ENCODE results near the gene CHCHD2. TPM values are rescaled to one million over a fixed set of nuclear protein-coding genes. Genes with fewer than 3 reads are reported as not detected.
"Not testable (repeated sequence)": the region's sequence is repeated elsewhere in the genome, so short reads cannot be mapped to it uniquely, and the experiment has no call there.

The CHCHD2 gene
- total RNA-seq, 4 donors from 2014 or later, result 214 to 287 (median 259) TPM

- H3K4me3 ChIP-seq (ENCODE audit: low read depth, poor library complexity, severe bottlenecking), result peak within 1 kb of the TSS; percentile 18
- DNase-seq (ENCODE audit: low spot score in 2 of 2), result no peak
- WGBS, 2 donors, result 6 to 14% methylated on average over 11 to 65 of the region's 65 CpGs
- TF ChIP-seq CTCF (IDR thresholded peaks at IDR 0.05), result no peak
- TF ChIP-seq POLR2A (IDR thresholded peaks at IDR 0.05), result no peak
- intact Hi-C loops (cut with DNase I; ENCODE audit: low total_unique reads), result no loop called here
Observed at GRCh38 chr7:56115852-56116538, 9.7 kb upstream of the CHCHD2 start, which contains the start of gene NUPR2. Gene NUPR2 (minus strand): TSS chr7:56116417. CDS start chr7:56116314, 103 bp downstream.

- DNase-seq (ENCODE audit: low spot score in 2 of 2); intact Hi-C loops (cut with DNase I; ENCODE audit: low total_unique reads); H3K4me3 ChIP-seq (ENCODE audit: low read depth, poor library complexity, severe bottlenecking): not testable (repeated sequence)
- WGBS, 2 donors, result 77 to 86% methylated on average over 3 of the region's 3 CpGs
Observed at GRCh38 chr7:56112244-56112643, 6.0 kb upstream of the CHCHD2 start.

GRCh38 chr7:56110611-56111010 is 4.3 kb upstream of the CHCHD2 start:
- H3K4me3 ChIP-seq (ENCODE audit: low read depth, poor library complexity, severe bottlenecking), result no peak overlapping the region
- 64 to 79% methylated on average over 1 of the region's 1 CpG for WGBS, 2 donors
- DNase-seq (ENCODE audit: low spot score in 2 of 2), result no peak
- TF ChIP-seq POLR2A (IDR thresholded peaks at IDR 0.05), result no peak
- no peak for TF ChIP-seq CTCF (IDR thresholded peaks at IDR 0.05)
- intact Hi-C loops (cut with DNase I; ENCODE audit: low total_unique reads), result no loop called here

GRCh38 chr7:56107954-56108258 is 1.6 kb upstream of the CHCHD2 start:
- no peak overlapping the region for H3K4me3 ChIP-seq (ENCODE audit: low read depth, poor library complexity, severe bottlenecking)
- TF ChIP-seq POLR2A (IDR thresholded peaks at IDR 0.05) (no peak), CTCF (IDR thresholded peaks at IDR 0.05) (no peak)
- DNase-seq (ENCODE audit: low spot score in 2 of 2), result no peak
- intact Hi-C loops (cut with DNase I; ENCODE audit: low total_unique reads), result no loop called here
- WGBS, 2 donors, result 96 to 100% methylated on average over 1 of the region's 1 CpG

- intact Hi-C loops (cut with DNase I; ENCODE audit: low total_unique reads), result no loop called here
- no peak for DNase-seq (ENCODE audit: low spot score in 2 of 2)
- 16 to 18% methylated on average over 6 of the region's 6 CpGs for WGBS, 2 donors
Observed at GRCh38 chr7:56105508-56105907, 768 bp downstream of the CHCHD2 start.

GRCh38 chr7:56104138-56104537 is 2.1 kb downstream of the CHCHD2 start:
- DNase-seq (ENCODE audit: low spot score in 2 of 2); H3K4me3 ChIP-seq (ENCODE audit: low read depth, poor library complexity, severe bottlenecking); intact Hi-C loops (cut with DNase I; ENCODE audit: low total_unique reads): not testable (repeated sequence)
- WGBS, 2 donors, result 85 to 86% methylated on average over 9 of the region's 9 CpGs

More at GRCh38 chr7:56105508-56105907, 768 bp downstream of the CHCHD2 start:
- TF ChIP-seq CTCF (IDR thresholded peaks at IDR 0.05) (no peak), POLR2A (IDR thresholded peaks at IDR 0.05) (no peak)
- H3K4me3 ChIP-seq (ENCODE audit: low read depth, poor library complexity, severe bottlenecking), result peak overlapping the region; percentile 97

GRCh38 chr7:56099653-56100052 is 6.6 kb downstream of the CHCHD2 start:
- no peak overlapping the region for H3K4me3 ChIP-seq (ENCODE audit: low read depth, poor library complexity, severe bottlenecking)
- WGBS, 2 donors, result 90 to 94% methylated on average over 3 of the region's 3 CpGs
- intact Hi-C loops (cut with DNase I; ENCODE audit: low total_unique reads), result no loop called here
- DNase-seq (ENCODE audit: low spot score in 2 of 2), result no peak
- TF ChIP-seq CTCF (IDR thresholded peaks at IDR 0.05), result no peak
- no peak for TF ChIP-seq POLR2A (IDR thresholded peaks at IDR 0.05)

- WGBS, 2 donors, result 91 to 92% methylated on average over 8 of the region's 8 CpGs
- not testable (repeated sequence) for H3K4me3 ChIP-seq (ENCODE audit: low read depth, poor library complexity, severe bottlenecking)
Observed at GRCh38 chr7:56098187-56099008, 7.9 kb downstream of the CHCHD2 start.

More at GRCh38 chr7:56098187-56099008, 7.9 kb downstream of the CHCHD2 start:
- intact Hi-C loops (cut with DNase I; ENCODE audit: low total_unique reads); DNase-seq (ENCODE audit: low spot score in 2 of 2): not testable (repeated sequence)

Data from lower leg skin (tissue), 4 donors.